Right lobe of liver (tissue), 6 donors: ENCODE data around the gene TMX4. TPM values are rescaled to one million over a fixed set of nuclear protein-coding genes. Genes with fewer than 3 reads are reported as not detected.
"Not testable (repeated sequence)": the region's sequence is repeated elsewhere in the genome, so short reads cannot be mapped to it uniquely, and the experiment has no call there.

Experiments used
- ATAC-seq, 4 donors: fragments of 200-7000 bp; cut with Tn5 transposase; one replicate each; pipeline ENCODE4 v1.9.1; 2020; ENCODE audit warnings: mild to moderate bottlenecking in 4 of 4, moderate library complexity in 4 of 4
- DNase-seq, 3 donors: peaks; one replicate each; pipeline ENCODE4 v3.0.0-alpha.2; 2020
- H3K27ac ChIP-seq, 3 donors: fragments of 200-600 bp; one replicate each; pipeline ENCODE4 v1.8.0; 2022
- H3K27me3 ChIP-seq, 2 donors: fragments of 200-600 bp; one replicate each; pipeline ENCODE4 v1.8.0; 2022
- H3K36me3 ChIP-seq, 4 donors: fragments of 200-600 bp; sonication (generic) in 1 of 4; one replicate each; pipeline versions ENCODE4 v1.5.1 to v1.8.0; 2017 to 2022; ENCODE audit warnings: control low read depth in 1 of 4
- H3K4me1 ChIP-seq, 4 donors: fragments of 200-600 bp; sonication (generic) in 1 of 4; one replicate each; pipeline versions ENCODE4 v1.5.1 to v1.8.0; 2017 to 2022; ENCODE audit warnings: control low read depth in 1 of 4
- H3K4me3 ChIP-seq, 3 donors: fragments of 200-600 bp; one replicate each; pipeline ENCODE4 v1.8.0; 2022
- H3K9me3 ChIP-seq, 4 donors: fragments of 200-600 bp; sonication (generic) in 1 of 4; one replicate each; pipeline versions ENCODE4 v1.5.1 to v1.8.0; 2017 to 2022; ENCODE audit warnings: control low read depth in 1 of 4
- CTCF ChIP-seq, 4 donors: fragments of 200-600 bp in 3 of 4; fragments of 450-650 bp in 1 of 4; IDR thresholded peaks; one replicate each; pipeline versions ENCODE4 v1.5.1 to v1.8.0; 2016 to 2022; ENCODE audit warnings: antibody characterized with exemption in 4 of 4, mild to moderate bottlenecking in 2 of 4
- POLR2A ChIP-seq: fragments of 450-650 bp; IDR thresholded peaks from one replicate; pipeline ENCODE4 v1.6.1; 2017; ENCODE audit warnings: antibody characterized with exemption, mild to moderate bottlenecking
- WGBS: methylation state at CpG from one replicate; pipeline ENCODE4 v1.1.6; 2018; ENCODE audit warnings: low coverage, low lambda C conversion rate; ENCODE audit not compliant: insufficient coverage; ENCODE audit errors: missing lambda C conversion rate; 5-methylcytosine and 5-hydroxymethylcytosine counted together
- intact Hi-C, 2 donors: fragments of 100-400 bp; cut with DNase I; formaldehyde crosslinking; loops; one replicate each; pipeline versions ENCODE4 v1.11.2 to v1.14.1; 2022
- total RNA-seq, 6 experiments: library from RNA; depleted of rRNA in 2 of 6; stranded (reverse); fragments of >200 nt in 2 of 6; fragmentation: NEBNext Ultra II Directional in 3 of 6; extraction: Animal tissue kit (Norgen Biotek cat#: 25700) in 3 of 6; gene quantifications; one replicate each; pipeline versions ENCODE4 v1.1.0 to v1.2.4, GENCODE V29; 2016 to 2023
- donor health status: DM: no; HTN: yes; CAD: no.
- donor health status: DM: no; HTN: no; CAD: no.
- donor health status: DM: no; HTN: no; CAD: no.
- donor health status: DM: no; HTN: yes; CAD: no.
- donor health status: DM: no; HTN: yes; CAD: no.

TMX4 gene
- total RNA-seq, 6 experiments from 2014 or later: 24.6 to 27.7 (median 25.7) TPM

DNA sequence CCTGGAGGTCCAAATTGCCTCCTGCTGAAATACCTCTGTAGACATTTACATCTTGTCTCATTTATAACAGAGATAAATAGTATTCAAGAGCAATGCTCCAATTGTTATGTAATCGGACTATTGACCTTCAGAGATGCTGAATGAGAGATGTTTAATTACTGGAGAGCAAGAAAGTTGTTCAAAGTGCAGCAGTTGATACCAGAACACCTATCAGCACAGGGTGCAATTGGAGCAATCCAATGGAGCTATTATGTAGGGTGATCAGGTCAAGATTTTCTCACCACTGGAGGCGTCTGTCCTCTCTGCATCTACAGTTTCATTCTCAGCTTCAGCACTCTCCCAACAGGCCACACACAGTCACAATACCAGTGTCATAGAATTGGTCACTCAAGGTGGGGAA is 19.5 kb upstream of the TMX4 start:
- TF ChIP-seq POLR2A (no peak), CTCF (IDR thresholded peaks at IDR 0.05) (no peak)
- Histone ChIP-seq H3K4me1 (no peaks in the 10 kb centered on the region), H3K9me3 (no peaks in the 10 kb centered on the region), H3K36me3 (no peaks in the 10 kb centered on the region), H3K27ac (no peak overlapping the region), H3K4me3 (no peak overlapping the region), H3K27me3 (no peaks in the 10 kb centered on the region)
- 25% methylated on average over 2 of the region's 2 CpGs for WGBS
- peak; percentile 49 to 85 (median 68) for ATAC-seq
- DNase-seq: no peak
- intact Hi-C loops: no loop called here

DNA sequence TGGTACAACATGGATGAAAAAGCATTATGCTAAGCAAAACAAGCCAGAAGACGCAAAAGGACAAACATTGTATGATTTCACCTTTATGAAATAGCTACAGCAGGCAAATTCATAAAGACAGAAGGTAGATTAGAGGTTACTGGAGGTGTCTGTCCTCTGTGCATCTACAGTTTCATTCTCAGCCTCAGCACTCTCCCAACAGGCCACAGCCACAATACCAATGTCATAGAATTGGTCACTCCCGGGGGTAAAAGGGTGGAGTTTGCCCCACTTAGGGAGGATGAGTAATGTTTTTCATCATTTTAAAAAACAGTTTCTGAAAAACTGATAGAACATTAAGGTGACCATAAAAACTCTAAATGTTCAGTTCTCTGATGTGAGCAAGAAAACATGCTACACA is 17.2 kb upstream of the TMX4 start:
- H3K4me1 ChIP-seq: no peaks in the 10 kb centered on the region
- no peaks in the 10 kb centered on the region for H3K9me3 ChIP-seq
- H3K4me3 ChIP-seq: no peak overlapping the region
- no peaks in the 10 kb centered on the region for H3K36me3 ChIP-seq
- ATAC-seq (no peak), DNase-seq (no peak)
- intact Hi-C loops: no loop called here
- no peak for TF ChIP-seq POLR2A
- no peak for TF ChIP-seq CTCF (IDR thresholded peaks at IDR 0.05)
- no peaks in the 10 kb centered on the region for H3K27me3 ChIP-seq
- H3K27ac ChIP-seq: no peak overlapping the region
- WGBS: 90% methylated on average over 2 of the region's 2 CpGs

DNA sequence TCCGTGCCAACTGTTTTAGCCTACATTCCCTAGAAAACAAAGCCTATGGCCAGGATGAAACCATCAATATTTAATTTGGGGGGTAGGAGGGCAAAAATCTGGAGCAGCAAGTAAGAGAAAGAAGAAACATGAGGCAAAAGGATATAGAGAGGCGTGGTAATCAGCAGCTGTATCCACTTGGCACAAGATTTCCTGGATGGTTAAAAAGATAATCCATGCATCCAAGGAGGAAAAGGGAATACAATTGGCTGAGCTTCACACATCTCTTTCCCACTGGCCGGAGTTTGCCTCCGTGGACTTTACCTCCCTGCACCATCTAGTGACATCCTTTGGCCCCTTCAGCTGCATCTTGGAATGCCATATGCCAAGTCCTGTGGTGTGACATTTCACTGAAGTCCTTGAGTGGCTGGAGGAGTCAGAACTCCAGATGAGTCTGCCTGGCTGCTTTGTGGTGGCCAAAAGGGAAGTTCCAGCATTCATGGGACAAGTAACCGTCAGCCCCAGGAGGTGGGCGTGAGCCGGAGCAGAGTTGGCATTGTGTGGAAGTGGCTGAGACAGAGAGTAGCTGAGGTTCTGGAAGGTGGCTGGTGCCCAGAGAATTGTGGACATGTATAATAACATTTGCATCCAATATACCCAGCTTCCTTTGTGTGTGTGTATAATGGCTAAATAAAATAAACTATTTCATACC is 13.7 kb upstream of the TMX4 start:
- no peak for ATAC-seq
- Histone ChIP-seq H3K27ac (no peak overlapping the region), H3K9me3 (no peaks in the 10 kb centered on the region), H3K4me3 (no peak overlapping the region), H3K27me3 (no peaks in the 10 kb centered on the region), H3K4me1 (no peaks in the 10 kb centered on the region), H3K36me3 (no peaks in the 10 kb centered on the region)
- intact Hi-C loops: no loop called here
- no peak for DNase-seq
- WGBS: 73% methylated on average over 6 of the region's 7 CpGs
- TF ChIP-seq POLR2A: no peak
- TF ChIP-seq CTCF (IDR thresholded peaks at IDR 0.05): no peak

DNA sequence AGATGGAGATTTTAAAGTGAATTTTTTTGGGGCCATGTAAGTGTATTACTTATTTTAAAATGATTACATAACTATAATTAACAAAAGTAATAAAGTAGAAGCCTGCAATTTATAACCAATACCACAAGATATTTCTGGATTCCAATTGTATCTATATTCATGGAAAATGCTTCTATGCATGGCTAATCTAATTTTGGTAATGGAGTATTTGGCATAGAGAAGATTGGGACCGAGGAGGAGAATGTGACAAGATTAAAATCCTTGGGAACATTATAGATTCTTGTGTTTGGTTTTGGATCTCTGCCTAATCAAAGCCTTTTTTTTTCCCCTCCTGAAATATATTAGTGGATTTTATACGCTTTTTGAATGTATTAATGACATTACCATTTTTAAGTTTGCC is 12.9 kb upstream of the TMX4 start:
- ATAC-seq (no peak), DNase-seq (no peak)
- WGBS: 90% methylated on average over 2 of the region's 2 CpGs
- H3K9me3 ChIP-seq: no peaks in the 10 kb centered on the region
- intact Hi-C loops: no loop called here
- no peaks in the 10 kb centered on the region for H3K27me3 ChIP-seq
- no peak overlapping the region for H3K27ac ChIP-seq
- TF ChIP-seq POLR2A: no peak
- TF ChIP-seq CTCF (IDR thresholded peaks at IDR 0.05): no peak
- no peaks in the 10 kb centered on the region for H3K36me3 ChIP-seq
- no peaks in the 10 kb centered on the region for H3K4me1 ChIP-seq
- H3K4me3 ChIP-seq: no peak overlapping the region

GRCh38 chr20:8031539-8031938 is 12.0 kb upstream of the TMX4 start:
- ATAC-seq, H3K36me3 ChIP-seq, H3K9me3 ChIP-seq, H3K4me3 ChIP-seq, H3K27me3 ChIP-seq, DNase-seq, H3K27ac ChIP-seq, H3K4me1 ChIP-seq, intact Hi-C loops: not testable (repeated sequence)
